HepG2 (cell line): ENCODE measurements around the gene ARPC1B. TPM values are rescaled to one million over a fixed set of nuclear protein-coding genes. Genes with fewer than 3 reads are reported as not detected.

Experiments used
- CHCHD3 ChIP-seq: sonication (generic); formaldehyde crosslinking; IDR thresholded peaks from 2 replicates; pipeline ENCODE4 v1.8.0; 2022; ENCODE audit warnings: mild to moderate bottlenecking, missing genetic modification reagents, moderate library complexity
- CREB1 ChIP-seq, 2 experiments: fragments of 450-650 bp in 1 of 2; IDR thresholded peaks; 2 replicates each; pipeline ENCODE4 v1.6.1; 2016 to 2017; ENCODE audit warnings: control low read depth in 1 of 2, mild to moderate bottlenecking in 1 of 2, missing compliant biosample characterization in 1 of 2, missing genetic modification characterization in 1 of 2
- HDAC2 ChIP-seq: sonication (generic); formaldehyde crosslinking; IDR thresholded peaks from 2 replicates; pipeline ENCODE4 v1.4.0; 2020; ENCODE audit warnings: missing genetic modification reagents
- JUN ChIP-seq: sonication (generic); formaldehyde crosslinking; IDR thresholded peaks from 2 replicates; pipeline ENCODE4 v1.4.0; 2020; ENCODE audit warnings: mild to moderate bottlenecking, missing genetic modification reagents
- JUNB ChIP-seq: sonication (generic); formaldehyde crosslinking; IDR thresholded peaks from 2 replicates; pipeline ENCODE4 v1.8.0; 2022; ENCODE audit warnings: missing genetic modification reagents, mild to moderate bottlenecking, borderline replicate concordance
- KMT2B ChIP-seq: IDR thresholded peaks from 2 replicates; pipeline ENCODE4 v1.6.1; 2016; ENCODE audit warnings: missing genetic modification reagents, missing compliant biosample characterization
- LCORL ChIP-seq, 2 experiments: fragments of 450-650 bp in 1 of 2; sonication (generic) in 1 of 2; formaldehyde crosslinking in 1 of 2; IDR thresholded peaks; 2 replicates each; pipeline versions ENCODE4 v1.5.0 to v1.6.1; 2017 to 2020; ENCODE audit warnings: antibody characterized with exemption in 1 of 2, missing genetic modification reagents in 1 of 2
- MLLT10 ChIP-seq: sonication (generic); formaldehyde crosslinking; IDR thresholded peaks from 2 replicates; pipeline ENCODE4 v1.4.0; 2020; ENCODE audit warnings: missing genetic modification reagents
- NFIC ChIP-seq: IDR thresholded peaks from 2 replicates; pipeline ENCODE4 v1.6.1; 2012; ENCODE audit warnings: mild to moderate bottlenecking, low read length, inconsistent platforms
- PAX8 ChIP-seq: sonication (generic); formaldehyde crosslinking; IDR thresholded peaks from 2 replicates; pipeline ENCODE4 v1.8.0; 2022; ENCODE audit warnings: mild to moderate bottlenecking, missing genetic modification reagents, borderline replicate concordance
- PHF21A ChIP-seq: sonication (generic); formaldehyde crosslinking; IDR thresholded peaks from 2 replicates; pipeline ENCODE4 v1.5.0; 2020; ENCODE audit warnings: mild to moderate bottlenecking, missing genetic modification reagents
- PRPF4 ChIP-seq: fragments of 200-400 bp; formaldehyde crosslinking; IDR thresholded peaks from 2 replicates; pipeline ENCODE4 v1.6.1; 2016; ENCODE audit warnings: low read length, low read depth; ENCODE audit not compliant: poor library complexity, severe bottlenecking
- TBP ChIP-seq: sonication (generic); formaldehyde crosslinking; IDR thresholded peaks from 2 replicates; pipeline ENCODE4 v1.5.0; 2020; ENCODE audit warnings: missing genetic modification reagents
- ZBTB7B ChIP-seq: sonication (generic); formaldehyde crosslinking; IDR thresholded peaks from 2 replicates; pipeline ENCODE4 v1.4.0; 2020; ENCODE audit warnings: missing genetic modification reagents
- ZC3H13 ChIP-seq: sonication (generic); formaldehyde crosslinking; IDR thresholded peaks from 2 replicates; pipeline ENCODE4 v1.8.1; 2023; ENCODE audit warnings: mild to moderate bottlenecking, missing genetic modification reagents, moderate library complexity
- ZFYVE20 ChIP-seq: sonication (generic); formaldehyde crosslinking; IDR thresholded peaks from 2 replicates; pipeline ENCODE4 v1.8.0; 2023; ENCODE audit warnings: low read depth, mild to moderate bottlenecking, moderate library complexity, missing genetic modification reagents, borderline replicate concordance
- ZNF225 ChIP-seq: sonication (generic); formaldehyde crosslinking; IDR thresholded peaks from 2 replicates; pipeline ENCODE4 v1.4.0; 2020; ENCODE audit warnings: mild to moderate bottlenecking, missing genetic modification reagents
- ZNF234 ChIP-seq: sonication (generic); formaldehyde crosslinking; conservative IDR thresholded peaks from 2 replicates; pipeline ENCODE4 v1.5.1; 2020; ENCODE audit warnings: mild to moderate bottlenecking, missing genetic modification reagents
- ZNF3 ChIP-seq: IDR thresholded peaks from 2 replicates; pipeline ENCODE4 v1.7.0; 2017; ENCODE audit warnings: inconsistent platforms
- ZNF326 ChIP-seq: sonication (generic); formaldehyde crosslinking; IDR thresholded peaks from 2 replicates; pipeline ENCODE4 v1.4.0; 2020; ENCODE audit warnings: missing genetic modification reagents, borderline replicate concordance
- ZNF557 ChIP-seq: sonication (generic); formaldehyde crosslinking; IDR thresholded peaks from 2 replicates; pipeline ENCODE4 v1.4.0; 2020; ENCODE audit warnings: missing genetic modification reagents
- polyA plus RNA-seq, 8 experiments: library from polyadenylated mRNA; depleted of rRNA in 3 of 8; stranded (reverse) in 7 of 8; unstranded in 1 of 8; fragments of >200 nt; fragmentation: Illumina TruSeq in 4 of 8; extraction: Trizol in 4 of 8; gene quantifications; 2 replicates each; pipeline versions ENCODE4 v1.2.1 to v1.2.3, GENCODE V29; 2011 to 2016; ENCODE audit warnings: low read depth in 4 of 8, missing spikeins in 1 of 8, mixed read lengths in 1 of 8; ENCODE audit not compliant: insufficient read depth in 1 of 8
- total RNA-seq, 5 experiments: library from RNA; depleted of rRNA; stranded (reverse); fragments of >200 nt; fragmentation: Illumina TruSeq; extraction: Trizol; gene quantifications; 2 replicates each; pipeline ENCODE4 v1.2.3, GENCODE V29; 2016; ENCODE audit warnings: low read depth in 1 of 5
- TF ChIP-seq, protein P1 (sequence below): sonication (generic); formaldehyde crosslinking; IDR thresholded peaks from 2 replicates; pipeline ENCODE4 v1.9.0; 2021; ENCODE audit warnings: missing genetic modification reagents, borderline replicate concordance
- TF ChIP-seq, protein P2 (sequence below): sonication (generic); formaldehyde crosslinking; IDR thresholded peaks from 2 replicates; pipeline ENCODE4 v1.4.0; 2020; ENCODE audit warnings: missing genetic modification reagents, borderline replicate concordance
- TF ChIP-seq, protein P3 (sequence below): sonication (generic); IDR thresholded peaks from 2 replicates; pipeline ENCODE4 v1.6.1; 2016; ENCODE audit warnings: low read depth, borderline replicate concordance
- TF ChIP-seq, protein P4 (sequence below): sonication (generic); formaldehyde crosslinking; IDR thresholded peaks from 2 replicates; pipeline ENCODE4 v1.4.0; 2020; ENCODE audit warnings: mild to moderate bottlenecking, missing genetic modification reagents

Gene ARPC1B
- total and polyA plus RNA-seq, 2 of the 13 experiments (the other 11 are each of a cell fraction or from before 2014, with no cell fraction given), result 72.9 to 89.1 TPM

DNA sequence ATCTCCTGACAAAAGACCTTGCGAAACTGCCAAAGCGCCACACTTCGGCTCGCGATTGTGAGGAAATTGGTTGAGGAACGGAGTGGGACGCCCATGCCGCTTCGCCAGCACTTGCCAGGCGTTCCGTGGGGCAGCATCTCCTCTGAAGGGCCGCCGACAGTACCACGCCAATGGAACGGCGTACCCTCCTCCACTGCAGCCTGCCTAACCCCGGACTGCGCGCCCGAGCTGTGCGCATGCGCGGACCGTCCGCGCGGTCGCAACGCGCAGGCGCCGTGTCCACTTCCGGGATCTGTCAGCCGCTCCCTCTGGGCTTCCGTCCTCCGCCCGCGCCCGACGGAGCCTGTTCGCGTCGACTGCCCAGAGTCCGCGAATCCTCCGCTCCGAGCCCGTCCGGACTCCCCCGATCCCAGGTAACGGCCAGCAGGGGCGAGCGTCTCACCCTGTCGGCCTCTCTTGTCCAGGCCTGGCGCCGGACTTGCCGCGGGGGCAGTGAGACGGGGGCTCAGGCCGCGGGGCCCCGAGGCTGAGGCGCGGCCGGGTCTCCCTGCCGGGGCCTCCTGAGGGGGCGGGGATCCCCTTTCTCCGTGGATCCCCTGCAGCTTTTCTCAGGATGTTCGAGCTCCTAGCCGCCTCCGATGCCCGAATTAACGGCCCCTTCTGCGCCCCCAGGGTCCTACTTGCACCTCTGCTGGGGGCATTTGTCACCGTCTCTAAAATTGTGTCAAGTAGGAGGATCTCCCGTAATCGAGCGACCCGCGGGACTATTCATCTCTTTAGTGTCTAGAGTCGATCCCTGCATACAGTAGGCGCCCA, 48.7 kb upstream of the ARPC1B start, which contains the start of gene ARPC1A (continued):
- no peak; the same call in 1 of the 2 replicates for TF ChIP-seq ZNF3 (CRISPR knock-in tag)
- no peak for TF ChIP-seq CHCHD3 (CRISPR knock-in tag)
- TF ChIP-seq MLLT10 (CRISPR knock-in tag), result no peak
- TF ChIP-seq, protein P1, sequence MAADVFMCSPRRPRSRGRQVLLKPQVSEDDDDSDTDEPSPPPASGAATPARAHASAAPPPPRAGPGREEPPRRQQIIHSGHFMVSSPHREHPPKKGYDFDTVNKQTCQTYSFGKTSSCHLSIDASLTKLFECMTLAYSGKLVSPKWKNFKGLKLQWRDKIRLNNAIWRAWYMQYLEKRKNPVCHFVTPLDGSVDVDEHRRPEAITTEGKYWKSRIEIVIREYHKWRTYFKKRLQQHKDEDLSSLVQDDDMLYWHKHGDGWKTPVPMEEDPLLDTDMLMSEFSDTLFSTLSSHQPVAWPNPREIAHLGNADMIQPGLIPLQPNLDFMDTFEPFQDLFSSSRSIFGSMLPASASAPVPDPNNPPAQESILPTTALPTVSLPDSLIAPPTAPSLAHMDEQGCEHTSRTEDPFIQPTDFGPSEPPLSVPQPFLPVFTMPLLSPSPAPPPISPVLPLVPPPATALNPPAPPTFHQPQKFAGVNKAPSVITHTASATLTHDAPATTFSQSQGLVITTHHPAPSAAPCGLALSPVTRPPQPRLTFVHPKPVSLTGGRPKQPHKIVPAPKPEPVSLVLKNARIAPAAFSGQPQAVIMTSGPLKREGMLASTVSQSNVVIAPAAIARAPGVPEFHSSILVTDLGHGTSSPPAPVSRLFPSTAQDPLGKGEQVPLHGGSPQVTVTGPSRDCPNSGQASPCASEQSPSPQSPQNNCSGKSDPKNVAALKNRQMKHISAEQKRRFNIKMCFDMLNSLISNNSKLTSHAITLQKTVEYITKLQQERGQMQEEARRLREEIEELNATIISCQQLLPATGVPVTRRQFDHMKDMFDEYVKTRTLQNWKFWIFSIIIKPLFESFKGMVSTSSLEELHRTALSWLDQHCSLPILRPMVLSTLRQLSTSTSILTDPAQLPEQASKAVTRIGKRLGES, result no peak
- TF ChIP-seq PAX8 (CRISPR knock-in tag), result peak; percentile 58; the same call in 1 of the 2 replicates
- no peak for TF ChIP-seq ZNF557 (CRISPR knock-in tag)
- TF ChIP-seq HDAC2 (CRISPR knock-in tag), result peak; percentile 77
- TF ChIP-seq, protein P2, sequence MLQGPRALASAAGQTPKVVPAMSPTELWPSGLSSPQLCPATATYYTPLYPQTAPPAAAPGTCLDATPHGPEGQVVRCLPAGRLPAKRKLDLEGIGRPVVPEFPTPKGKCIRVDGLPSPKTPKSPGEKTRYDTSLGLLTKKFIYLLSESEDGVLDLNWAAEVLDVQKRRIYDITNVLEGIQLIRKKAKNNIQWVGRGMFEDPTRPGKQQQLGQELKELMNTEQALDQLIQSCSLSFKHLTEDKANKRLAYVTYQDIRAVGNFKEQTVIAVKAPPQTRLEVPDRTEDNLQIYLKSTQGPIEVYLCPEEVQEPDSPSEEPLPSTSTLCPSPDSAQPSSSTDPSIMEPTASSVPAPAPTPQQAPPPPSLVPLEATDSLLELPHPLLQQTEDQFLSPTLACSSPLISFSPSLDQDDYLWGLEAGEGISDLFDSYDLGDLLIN, result 0 out of 2 replicates have a peak, but pooled peaks have one; percentile 79
- TF ChIP-seq TBP, result no peak
- TF ChIP-seq, protein P3, sequence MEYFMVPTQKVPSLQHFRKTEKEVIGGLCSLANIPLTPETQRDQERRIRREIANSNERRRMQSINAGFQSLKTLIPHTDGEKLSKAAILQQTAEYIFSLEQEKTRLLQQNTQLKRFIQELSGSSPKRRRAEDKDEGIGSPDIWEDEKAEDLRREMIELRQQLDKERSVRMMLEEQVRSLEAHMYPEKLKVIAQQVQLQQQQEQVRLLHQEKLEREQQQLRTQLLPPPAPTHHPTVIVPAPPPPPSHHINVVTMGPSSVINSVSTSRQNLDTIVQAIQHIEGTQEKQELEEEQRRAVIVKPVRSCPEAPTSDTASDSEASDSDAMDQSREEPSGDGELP, result no peak; the same call in 1 of the 2 replicates
- TF ChIP-seq, protein P4, sequence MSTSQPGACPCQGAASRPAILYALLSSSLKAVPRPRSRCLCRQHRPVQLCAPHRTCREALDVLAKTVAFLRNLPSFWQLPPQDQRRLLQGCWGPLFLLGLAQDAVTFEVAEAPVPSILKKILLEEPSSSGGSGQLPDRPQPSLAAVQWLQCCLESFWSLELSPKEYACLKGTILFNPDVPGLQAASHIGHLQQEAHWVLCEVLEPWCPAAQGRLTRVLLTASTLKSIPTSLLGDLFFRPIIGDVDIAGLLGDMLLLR, result peak; percentile 87; the same call in 1 of the 2 replicates
- TF ChIP-seq JUNB (CRISPR knock-in tag), result no peak
- TF ChIP-seq LCORL (IDR thresholded peaks at IDR 0.05), result no peak
- TF ChIP-seq LCORL (CRISPR knock-in tag; IDR thresholded peaks at IDR 0.05), result peak; percentile 80
- no peak; the same call in 1 of the 2 replicates for TF ChIP-seq ZNF225 (CRISPR knock-in tag)
- no peak for TF ChIP-seq ZFYVE20 (CRISPR knock-in tag)
- TF ChIP-seq NFIC, result no peak
- no peak for TF ChIP-seq PRPF4
- TF ChIP-seq CREB1 (IDR thresholded peaks at IDR 0.05), result peak; percentile 79
- no peak for TF ChIP-seq CREB1 (CRISPR knock-in tag; IDR thresholded peaks at IDR 0.05)
- peak; percentile 96 for TF ChIP-seq KMT2B (CRISPR knock-in tag)
- peak; percentile 55 for TF ChIP-seq ZBTB7B (CRISPR knock-in tag)
- TF ChIP-seq ZNF234 (CRISPR knock-in tag), result no peak
- TF ChIP-seq JUN (CRISPR knock-in tag), result no peak
- TF ChIP-seq ZNF326 (CRISPR knock-in tag), result no peak
- peak; percentile 22; the same call in 1 of the 2 replicates for TF ChIP-seq PHF21A (CRISPR knock-in tag)
- 0 out of 2 replicates have a peak, but pooled peaks have one; percentile 37 for TF ChIP-seq ZC3H13 (CRISPR knock-in tag)
